ENCODE data around the gene CLIP4.

Gene CLIP4

DNA sequence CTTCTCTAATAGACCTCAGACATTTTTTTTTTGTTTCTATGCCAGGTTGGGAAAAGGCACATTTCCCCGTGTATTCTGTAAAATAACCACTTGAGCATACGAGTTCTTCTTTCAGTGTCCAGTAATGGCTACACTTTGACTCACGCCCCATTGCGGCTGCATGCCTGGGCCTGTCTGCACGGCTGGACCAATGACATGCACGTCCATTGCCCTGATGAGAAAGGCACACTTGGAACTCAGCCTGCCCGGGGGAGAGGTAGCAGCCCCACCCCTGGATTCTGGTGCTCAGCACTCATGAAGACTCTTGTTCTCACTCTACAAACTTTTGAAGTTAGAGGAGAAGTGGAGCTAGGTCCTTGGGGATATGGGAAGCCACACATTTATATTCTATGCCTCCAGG, 46.7 kb upstream of the CLIP4 start:
- H3K4me3 ChIP-seq (ENCODE audit: low read length, poor library complexity, severe bottlenecking): no peak overlapping the region
- no peak overlapping the region for H3K4me2 ChIP-seq (ENCODE audit: low read depth, low read length, poor library complexity, severe bottlenecking)
- TF ChIP-seq CTCF (conservative IDR thresholded peaks at IDR 0.05; ENCODE audit: low read length): no peak
- no peak for TF ChIP-seq EZH2phosphoT487 (IDR thresholded peaks at IDR 0.05; ENCODE audit: borderline replicate concordance)
- no peaks in the 10 kb centered on the region for H3F3A ChIP-seq (ENCODE audit: low read depth)
- no peaks in the 10 kb centered on the region for H3K79me2 ChIP-seq (ENCODE audit: insufficient read depth, low read length)
- no peaks in the 10 kb centered on the region for H3K27me3 ChIP-seq (ENCODE audit: insufficient read depth, low read length, poor library complexity, severe bottlenecking)
- H4K20me1 ChIP-seq (ENCODE audit: insufficient read depth, low read length, poor library complexity, severe bottlenecking): no peaks in the 10 kb centered on the region
- no peak overlapping the region for H3K9ac ChIP-seq (ENCODE audit: low read depth, low read length, poor library complexity, severe bottlenecking)
- no peaks in the 10 kb centered on the region for H3K4me1 ChIP-seq (ENCODE audit: insufficient read depth, low read length, poor library complexity, severe bottlenecking)
- no peaks in the 10 kb centered on the region for H3K36me3 ChIP-seq (ENCODE audit: insufficient read depth, low read length)
- H2AFZ ChIP-seq (ENCODE audit: low read length): no peak overlapping the region
- H3K9me3 ChIP-seq (ENCODE audit: insufficient read depth, low read depth, low read length): no peaks in the 10 kb centered on the region
- H3K9me2 ChIP-seq (replicated peaks; ENCODE audit: low read depth, low read length): no peaks in the 10 kb centered on the region

DNA sequence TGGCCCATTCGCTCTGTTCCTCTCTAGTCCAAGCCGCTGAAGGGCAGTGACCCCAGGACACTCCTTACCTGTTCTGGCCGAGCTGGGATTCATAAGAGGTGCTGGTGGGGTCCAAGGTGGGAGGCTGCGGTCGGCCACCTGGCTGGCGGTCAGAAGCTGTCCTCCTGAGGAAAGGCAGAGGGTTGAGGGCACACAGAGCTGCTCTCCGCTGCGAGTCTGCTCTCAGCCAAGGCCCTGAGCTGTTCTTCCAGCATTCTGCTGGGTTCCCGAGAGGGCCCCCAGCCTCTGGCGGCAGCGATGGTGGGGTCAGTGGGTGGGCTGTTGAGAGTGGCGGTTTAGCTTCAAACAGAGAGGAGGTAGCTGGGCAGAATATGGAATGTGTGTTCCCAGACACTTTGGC, 44.7 kb upstream of the CLIP4 start:
- TF ChIP-seq CTCF (conservative IDR thresholded peaks at IDR 0.05; ENCODE audit: low read length) (no peak), EZH2phosphoT487 (IDR thresholded peaks at IDR 0.05; ENCODE audit: borderline replicate concordance) (no peak)
- no peak overlapping the region for H3K9ac ChIP-seq (ENCODE audit: low read depth, low read length, poor library complexity, severe bottlenecking)
- no peaks in the 10 kb centered on the region for H3K9me3 ChIP-seq (ENCODE audit: insufficient read depth, low read depth, low read length)
- no peaks in the 10 kb centered on the region for H3K9me2 ChIP-seq (replicated peaks; ENCODE audit: low read depth, low read length)
- H4K20me1 ChIP-seq (ENCODE audit: insufficient read depth, low read length, poor library complexity, severe bottlenecking): no peaks in the 10 kb centered on the region
- H3K4me3 ChIP-seq (ENCODE audit: low read length, poor library complexity, severe bottlenecking): no peak overlapping the region
- H2AFZ ChIP-seq (ENCODE audit: low read length): no peak overlapping the region
- no peaks in the 10 kb centered on the region for H3K36me3 ChIP-seq (ENCODE audit: insufficient read depth, low read length)
- no peaks in the 10 kb centered on the region for H3K79me2 ChIP-seq (ENCODE audit: insufficient read depth, low read length)
- no peak overlapping the region for H3K4me2 ChIP-seq (ENCODE audit: low read depth, low read length, poor library complexity, severe bottlenecking)
- H3K4me1 ChIP-seq (ENCODE audit: insufficient read depth, low read length, poor library complexity, severe bottlenecking): no peaks in the 10 kb centered on the region
- no peaks in the 10 kb centered on the region for H3F3A ChIP-seq (ENCODE audit: low read depth)
- H3K27me3 ChIP-seq (ENCODE audit: insufficient read depth, low read length, poor library complexity, severe bottlenecking): no peaks in the 10 kb centered on the region

DNA sequence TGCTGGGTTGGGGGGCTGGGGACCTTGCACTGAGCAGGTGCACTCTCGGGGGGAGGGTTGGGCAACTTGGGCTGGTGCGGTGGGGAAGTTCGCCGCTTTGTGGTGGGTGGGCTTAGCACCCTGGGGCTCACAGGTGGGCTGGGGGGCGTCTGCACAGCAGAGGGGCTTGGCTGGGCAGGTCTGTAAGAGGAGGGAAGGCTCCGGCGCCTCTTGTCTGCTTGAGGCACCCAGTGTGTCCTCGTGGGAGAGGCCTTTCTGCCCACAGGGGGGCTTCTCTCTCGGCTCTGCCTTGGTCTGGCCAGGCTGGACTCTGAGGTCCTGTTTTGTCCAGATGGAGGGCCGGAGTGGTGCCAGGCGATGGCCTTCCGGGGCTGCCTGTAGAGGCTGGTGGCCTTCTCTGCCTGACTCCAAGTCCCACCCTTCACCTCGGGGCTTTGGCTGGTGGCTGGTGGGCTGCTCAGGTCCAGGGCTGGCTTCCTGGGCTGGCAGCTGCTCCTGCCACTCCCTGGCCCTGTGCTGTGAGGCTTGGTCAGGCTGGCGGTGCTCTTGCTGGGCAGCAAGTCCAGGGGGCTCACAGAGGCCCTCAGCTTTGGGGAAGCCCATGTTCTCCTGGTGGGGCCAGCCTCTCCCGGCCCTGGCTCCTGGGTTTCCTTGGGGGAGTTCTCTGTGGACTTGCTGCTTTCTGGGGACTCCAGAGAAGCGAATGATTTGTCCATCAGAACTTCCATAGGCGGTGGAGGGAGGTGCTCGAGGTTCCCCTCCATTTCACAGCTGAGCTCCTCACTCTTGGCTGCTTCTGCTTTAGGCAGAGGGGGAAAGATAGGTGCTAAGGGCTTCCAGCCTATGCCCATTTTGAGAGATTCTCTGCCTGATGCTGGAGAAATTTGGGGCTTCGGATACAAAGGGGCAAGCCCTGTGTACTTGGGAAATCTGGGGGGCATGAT, 43.9 kb upstream of the CLIP4 start:
- Histone ChIP-seq H3K4me3 (ENCODE audit: low read length, poor library complexity, severe bottlenecking) (no peak overlapping the region), H3F3A (ENCODE audit: low read depth) (no peaks in the 10 kb centered on the region), H3K9me2 (replicated peaks; ENCODE audit: low read depth, low read length) (no peaks in the 10 kb centered on the region), H3K9ac (ENCODE audit: low read depth, low read length, poor library complexity, severe bottlenecking) (no peak overlapping the region), H4K20me1 (ENCODE audit: insufficient read depth, low read length, poor library complexity, severe bottlenecking) (no peaks in the 10 kb centered on the region), H3K9me3 (ENCODE audit: insufficient read depth, low read depth, low read length) (no peaks in the 10 kb centered on the region), H3K36me3 (ENCODE audit: insufficient read depth, low read length) (no peaks in the 10 kb centered on the region), H3K4me2 (ENCODE audit: low read depth, low read length, poor library complexity, severe bottlenecking) (no peak overlapping the region), H2AFZ (ENCODE audit: low read length) (no peak overlapping the region), H3K4me1 (ENCODE audit: insufficient read depth, low read length, poor library complexity, severe bottlenecking) (no peaks in the 10 kb centered on the region), H3K27me3 (ENCODE audit: insufficient read depth, low read length, poor library complexity, severe bottlenecking) (no peaks in the 10 kb centered on the region), H3K79me2 (ENCODE audit: insufficient read depth, low read length) (no peaks in the 10 kb centered on the region)
- no peak for TF ChIP-seq EZH2phosphoT487 (IDR thresholded peaks at IDR 0.05; ENCODE audit: borderline replicate concordance)

All from Loucy (cell line).